ENCODE data around the gene AKNA. TPM values are rescaled to one million over a fixed set of nuclear protein-coding genes. Genes with fewer than 3 reads are reported as not detected.

Gene AKNA
- total RNA-seq, 1 donor from 2014 or later: 16.0 TPM

DNA sequence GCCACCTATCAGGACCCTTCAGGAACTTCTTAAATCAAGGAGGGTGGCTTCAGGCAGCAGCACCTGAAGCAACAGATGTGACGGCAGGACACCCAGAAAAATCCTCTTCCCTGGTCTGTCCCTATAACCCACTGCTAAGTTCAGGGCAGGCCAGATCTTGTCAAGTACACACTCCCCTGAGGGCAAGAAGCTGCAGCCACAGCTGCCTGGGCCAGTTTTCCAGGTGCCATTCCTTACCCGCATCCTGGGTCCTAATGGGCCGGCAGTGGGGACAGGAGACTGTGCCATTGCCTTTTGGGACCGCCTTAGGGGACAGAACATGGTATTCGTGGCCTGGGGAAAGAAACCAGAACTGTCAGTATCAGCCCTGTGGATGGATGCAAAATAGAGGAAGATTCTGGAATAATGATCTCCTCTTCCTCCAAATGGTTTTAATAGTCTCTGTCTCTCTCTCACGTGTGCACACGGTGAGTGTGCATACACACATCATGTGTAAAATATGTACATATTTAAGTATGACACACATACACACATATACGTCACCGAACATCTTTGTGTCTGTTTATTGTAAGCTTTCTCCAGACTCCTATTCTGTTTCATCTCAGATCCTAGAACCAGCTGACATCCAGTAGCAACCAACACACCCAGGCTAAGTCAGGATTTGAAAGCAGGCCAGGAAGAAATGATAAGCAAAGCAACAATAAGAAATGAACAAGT is 44.2 kb downstream of the AKNA start:
- Mint-ChIP-seq H3K4me3 (ENCODE audit: unreplicated experiment) (no peak overlapping the region), H3K36me3 (ENCODE audit: low read depth, unreplicated experiment) (peaks cover 43% of the 10 kb centered on the region), H3K27me3 (ENCODE audit: low read depth, unreplicated experiment) (no peaks in the 10 kb centered on the region), H3K9me3 (ENCODE audit: unreplicated experiment) (peaks cover 2% of the 10 kb centered on the region), H3K27ac (ENCODE audit: unreplicated experiment) (no peak overlapping the region), H3K4me1 (ENCODE audit: low read depth, unreplicated experiment) (peaks cover 10% of the 10 kb centered on the region)
- Histone ChIP-seq H3K9ac (ENCODE audit: low read length) (no peak overlapping the region), H3K36me3 (ENCODE audit: insufficient read depth, low read length) (peaks cover 18% of the 10 kb centered on the region), H4K20me1 (ENCODE audit: insufficient read depth, low read length) (no peaks in the 10 kb centered on the region), H3K79me2 (ENCODE audit: insufficient read depth, low read length) (no peaks in the 10 kb centered on the region), H3K4me3 (ENCODE audit: insufficient read depth, low read depth, low read length) (no peak overlapping the region), H3K4me1 (ENCODE audit: insufficient read depth, low read length) (peaks cover 6% of the 10 kb centered on the region), H2AFZ (ENCODE audit: low read depth, low read length) (no peak overlapping the region), H3K9me3 (ENCODE audit: insufficient read depth, low read depth, low read length) (no peaks in the 10 kb centered on the region), H3K27me3 (ENCODE audit: insufficient read depth, low read length) (no peaks in the 10 kb centered on the region), H3K4me2 (ENCODE audit: low read length) (no peak overlapping the region), H3K27ac (ENCODE audit: low read depth, low read length) (no peak overlapping the region)
- DNase-seq (ENCODE audit: low read depth) (no peak), FAIRE-seq (no peak)
- TF ChIP-seq, protein P1, sequence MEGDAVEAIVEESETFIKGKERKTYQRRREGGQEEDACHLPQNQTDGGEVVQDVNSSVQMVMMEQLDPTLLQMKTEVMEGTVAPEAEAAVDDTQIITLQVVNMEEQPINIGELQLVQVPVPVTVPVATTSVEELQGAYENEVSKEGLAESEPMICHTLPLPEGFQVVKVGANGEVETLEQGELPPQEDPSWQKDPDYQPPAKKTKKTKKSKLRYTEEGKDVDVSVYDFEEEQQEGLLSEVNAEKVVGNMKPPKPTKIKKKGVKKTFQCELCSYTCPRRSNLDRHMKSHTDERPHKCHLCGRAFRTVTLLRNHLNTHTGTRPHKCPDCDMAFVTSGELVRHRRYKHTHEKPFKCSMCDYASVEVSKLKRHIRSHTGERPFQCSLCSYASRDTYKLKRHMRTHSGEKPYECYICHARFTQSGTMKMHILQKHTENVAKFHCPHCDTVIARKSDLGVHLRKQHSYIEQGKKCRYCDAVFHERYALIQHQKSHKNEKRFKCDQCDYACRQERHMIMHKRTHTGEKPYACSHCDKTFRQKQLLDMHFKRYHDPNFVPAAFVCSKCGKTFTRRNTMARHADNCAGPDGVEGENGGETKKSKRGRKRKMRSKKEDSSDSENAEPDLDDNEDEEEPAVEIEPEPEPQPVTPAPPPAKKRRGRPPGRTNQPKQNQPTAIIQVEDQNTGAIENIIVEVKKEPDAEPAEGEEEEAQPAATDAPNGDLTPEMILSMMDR (IDR thresholded peaks at IDR 0.05; ENCODE audit: insufficient read depth, low read depth, low read length): no peak
- TF ChIP-seq EZH2 (IDR thresholded peaks at IDR 0.05; ENCODE audit: insufficient read depth, low read length): no peak

DNA sequence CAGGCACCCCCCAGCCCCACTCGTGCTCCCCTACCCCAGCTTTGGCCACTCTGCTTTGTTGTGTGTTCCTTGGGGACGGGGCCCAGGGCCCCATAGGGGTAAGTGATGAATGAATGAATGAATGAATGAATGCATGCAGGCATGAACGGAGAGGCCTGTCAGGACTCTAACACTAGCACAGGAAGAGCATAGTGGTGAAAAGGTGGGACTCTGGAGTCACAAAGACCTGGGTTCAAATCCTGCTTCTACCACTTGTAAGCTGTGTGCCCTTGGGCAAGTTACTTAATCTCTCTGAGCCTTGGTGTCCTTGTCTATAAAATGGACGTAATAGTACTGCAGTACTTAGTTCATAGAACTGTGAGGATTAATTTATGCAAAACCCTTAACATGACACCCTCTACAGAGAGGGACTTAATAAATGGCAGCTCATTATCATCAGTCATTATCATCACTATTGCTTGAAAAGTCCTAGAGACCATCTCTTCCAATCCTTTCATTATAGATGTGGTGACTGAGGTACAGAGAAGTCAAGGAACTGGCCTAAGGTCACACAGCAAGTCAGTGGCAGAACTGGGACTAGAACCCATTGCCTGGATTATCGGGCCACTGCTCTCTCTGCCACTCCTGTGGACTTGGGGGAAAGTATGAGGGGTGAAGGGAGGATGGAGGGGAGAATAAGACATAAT is 44.9 kb downstream of the AKNA start:
- no peak overlapping the region for H3K4me3 ChIP-seq (ENCODE audit: insufficient read depth, low read depth, low read length)
- H3K4me1 ChIP-seq (ENCODE audit: insufficient read depth, low read length): no peaks in the 10 kb centered on the region
- peaks cover 18% of the 10 kb centered on the region for H3K36me3 ChIP-seq (ENCODE audit: insufficient read depth, low read length)
- peaks cover 40% of the 10 kb centered on the region for H3K36me3 Mint-ChIP-seq (ENCODE audit: low read depth, unreplicated experiment)
- no peak for DNase-seq (ENCODE audit: low read depth)
- H4K20me1 ChIP-seq (ENCODE audit: insufficient read depth, low read length): no peaks in the 10 kb centered on the region
- no peak overlapping the region for H3K27ac ChIP-seq (ENCODE audit: low read depth, low read length)
- H3K27me3 ChIP-seq (ENCODE audit: insufficient read depth, low read length): no peaks in the 10 kb centered on the region
- no peak overlapping the region for H3K9ac ChIP-seq (ENCODE audit: low read length)
- TF ChIP-seq EZH2 (IDR thresholded peaks at IDR 0.05; ENCODE audit: insufficient read depth, low read length): no peak
- TF ChIP-seq, protein P1 (IDR thresholded peaks at IDR 0.05; ENCODE audit: insufficient read depth, low read depth, low read length): no peak
- no peak overlapping the region for H3K4me2 ChIP-seq (ENCODE audit: low read length)
- no peaks in the 10 kb centered on the region for H3K27me3 Mint-ChIP-seq (ENCODE audit: low read depth, unreplicated experiment)
- H3K9me3 ChIP-seq (ENCODE audit: insufficient read depth, low read depth, low read length): no peaks in the 10 kb centered on the region
- H3K79me2 ChIP-seq (ENCODE audit: insufficient read depth, low read length): no peaks in the 10 kb centered on the region
- no peak overlapping the region for H3K27ac Mint-ChIP-seq (ENCODE audit: unreplicated experiment)
- no peak for FAIRE-seq
- peaks cover 2% of the 10 kb centered on the region for H3K9me3 Mint-ChIP-seq (ENCODE audit: unreplicated experiment)
- H3K4me1 Mint-ChIP-seq (ENCODE audit: low read depth, unreplicated experiment): peaks cover 3% of the 10 kb centered on the region
- H3K4me3 Mint-ChIP-seq (ENCODE audit: unreplicated experiment): no peak overlapping the region
- H2AFZ ChIP-seq (ENCODE audit: low read depth, low read length): no peak overlapping the region

DNA sequence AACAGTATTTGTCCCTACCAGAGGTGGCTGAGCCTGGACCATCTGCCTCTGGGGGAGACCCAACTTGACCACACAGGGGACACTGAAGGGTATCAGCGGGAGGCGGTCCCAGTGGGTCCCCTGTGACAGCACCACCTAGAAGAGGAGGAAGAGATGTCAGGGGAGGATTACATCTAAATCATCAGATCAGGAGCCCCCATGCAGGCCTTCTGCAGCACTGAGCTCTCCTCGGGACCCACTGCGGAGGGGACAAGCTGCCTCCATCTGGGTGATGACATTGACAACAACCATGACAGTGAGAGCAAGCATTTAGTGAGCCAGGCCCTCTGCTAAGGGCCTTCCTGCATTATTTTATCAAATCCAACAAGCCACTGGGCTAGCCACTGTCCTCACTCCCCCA is 45.8 kb downstream of the AKNA start:
- H3K9me3 Mint-ChIP-seq (ENCODE audit: unreplicated experiment): peaks cover 2% of the 10 kb centered on the region
- peaks cover 42% of the 10 kb centered on the region for H3K36me3 Mint-ChIP-seq (ENCODE audit: low read depth, unreplicated experiment)
- TF ChIP-seq, protein P1 (IDR thresholded peaks at IDR 0.05; ENCODE audit: insufficient read depth, low read depth, low read length): no peak
- no peak for TF ChIP-seq EZH2 (IDR thresholded peaks at IDR 0.05; ENCODE audit: insufficient read depth, low read length)
- no peaks in the 10 kb centered on the region for H3K27me3 Mint-ChIP-seq (ENCODE audit: low read depth, unreplicated experiment)
- Histone ChIP-seq H3K4me2 (ENCODE audit: low read length) (no peak overlapping the region), H3K9ac (ENCODE audit: low read length) (no peak overlapping the region), H3K36me3 (ENCODE audit: insufficient read depth, low read length) (peaks cover 18% of the 10 kb centered on the region), H3K9me3 (ENCODE audit: insufficient read depth, low read depth, low read length) (no peaks in the 10 kb centered on the region), H3K27me3 (ENCODE audit: insufficient read depth, low read length) (no peaks in the 10 kb centered on the region), H3K4me3 (ENCODE audit: insufficient read depth, low read depth, low read length) (no peak overlapping the region), H4K20me1 (ENCODE audit: insufficient read depth, low read length) (no peaks in the 10 kb centered on the region), H3K4me1 (ENCODE audit: insufficient read depth, low read length) (no peaks in the 10 kb centered on the region), H3K79me2 (ENCODE audit: insufficient read depth, low read length) (no peaks in the 10 kb centered on the region), H2AFZ (ENCODE audit: low read depth, low read length) (no peak overlapping the region), H3K27ac (ENCODE audit: low read depth, low read length) (no peak overlapping the region)
- FAIRE-seq: no peak
- H3K4me1 Mint-ChIP-seq (ENCODE audit: low read depth, unreplicated experiment): peaks cover 3% of the 10 kb centered on the region
- DNase-seq (ENCODE audit: low read depth): no peak
- no peak overlapping the region for H3K4me3 Mint-ChIP-seq (ENCODE audit: unreplicated experiment)
- H3K27ac Mint-ChIP-seq (ENCODE audit: unreplicated experiment): no peak overlapping the region
